Vagina (tissue), 2 donors: ENCODE results near the gene SPECC1L.
"Not testable (repeated sequence)": the region's sequence is repeated elsewhere in the genome, so short reads cannot be mapped to it uniquely, and the experiment has no call there.

Source experiments
- POLR2A ChIP-seq, 2 donors: fragments of 450-650 bp; IDR thresholded peaks; one replicate each; pipeline ENCODE4 v1.6.1; 2017; ENCODE audit warnings: antibody characterized with exemption in 2 of 2, mild to moderate bottlenecking in 2 of 2, moderate library complexity in 2 of 2
- POLR2AphosphoS5 ChIP-seq, 2 donors: sonication (generic); formaldehyde crosslinking; IDR thresholded peaks; one replicate each; pipeline ENCODE4 v1.9.0; 2017; ENCODE audit warnings: antibody characterized with exemption in 2 of 2, mild to moderate bottlenecking in 2 of 2, low read depth in 1 of 2; ENCODE audit not compliant: insufficient read depth in 1 of 2
- TF ChIP-seq, protein P1 (sequence below), 3 experiments: fragments of 450-650 bp in 2 of 3; fragments of 200-600 bp in 1 of 3; sonication (generic) in 1 of 3; IDR thresholded peaks; one replicate each; pipeline ENCODE4 v1.5.1; 2017 to 2019; ENCODE audit warnings: antibody characterized with exemption in 3 of 3, mild to moderate bottlenecking in 2 of 3, moderate library complexity in 2 of 3

- TF ChIP-seq, protein P1, sequence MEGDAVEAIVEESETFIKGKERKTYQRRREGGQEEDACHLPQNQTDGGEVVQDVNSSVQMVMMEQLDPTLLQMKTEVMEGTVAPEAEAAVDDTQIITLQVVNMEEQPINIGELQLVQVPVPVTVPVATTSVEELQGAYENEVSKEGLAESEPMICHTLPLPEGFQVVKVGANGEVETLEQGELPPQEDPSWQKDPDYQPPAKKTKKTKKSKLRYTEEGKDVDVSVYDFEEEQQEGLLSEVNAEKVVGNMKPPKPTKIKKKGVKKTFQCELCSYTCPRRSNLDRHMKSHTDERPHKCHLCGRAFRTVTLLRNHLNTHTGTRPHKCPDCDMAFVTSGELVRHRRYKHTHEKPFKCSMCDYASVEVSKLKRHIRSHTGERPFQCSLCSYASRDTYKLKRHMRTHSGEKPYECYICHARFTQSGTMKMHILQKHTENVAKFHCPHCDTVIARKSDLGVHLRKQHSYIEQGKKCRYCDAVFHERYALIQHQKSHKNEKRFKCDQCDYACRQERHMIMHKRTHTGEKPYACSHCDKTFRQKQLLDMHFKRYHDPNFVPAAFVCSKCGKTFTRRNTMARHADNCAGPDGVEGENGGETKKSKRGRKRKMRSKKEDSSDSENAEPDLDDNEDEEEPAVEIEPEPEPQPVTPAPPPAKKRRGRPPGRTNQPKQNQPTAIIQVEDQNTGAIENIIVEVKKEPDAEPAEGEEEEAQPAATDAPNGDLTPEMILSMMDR (IDR thresholded peaks at IDR 0.05) = not testable (repeated sequence)
- not testable (repeated sequence) for TF ChIP-seq POLR2A (IDR thresholded peaks at IDR 0.05); POLR2AphosphoS5 (IDR thresholded peaks at IDR 0.05; ENCODE audit: insufficient read depth in 1 of 2, low read depth in 1 of 2)
Measured at GRCh38 chr22:24294913-24295312, 24.3 kb downstream of the SPECC1L start.
